Endometrial microvascular endothelial cells (primary cell): Measurements from ENCODE around the gene SLC30A9. TPM values are rescaled to one million over a fixed set of nuclear protein-coding genes. Genes with fewer than 3 reads are reported as not detected.

Source experiments
- in situ Hi-C: cut with HindIII; loops from 2 replicates; pipeline ENCODE4 v1.10.0; 2017; ENCODE audit warnings: low sequenced_read_pairs, low pct_unique_long_range_greater_than_20kb; ENCODE audit errors: inconsistent ontology term
- total RNA-seq: library from RNA; depleted of rRNA; stranded (reverse); fragments of >200 nt; gene quantifications from one replicate; pipeline ENCODE4 v1.2.3, GENCODE V29; 2015; ENCODE audit errors: inconsistent ontology term

The SLC30A9 gene
- total RNA-seq, 1 donor from 2014 or later, result 43.9 TPM

- in situ Hi-C loops, result no loop called here
These were observed 129.6 kb downstream of the SLC30A9 start for GRCh38 chr4:42119886-42120285.

- in situ Hi-C loops, result no loop called here
These were observed 131.9 kb downstream of the SLC30A9 start for GRCh38 chr4:42122237-42122636.

DNA sequence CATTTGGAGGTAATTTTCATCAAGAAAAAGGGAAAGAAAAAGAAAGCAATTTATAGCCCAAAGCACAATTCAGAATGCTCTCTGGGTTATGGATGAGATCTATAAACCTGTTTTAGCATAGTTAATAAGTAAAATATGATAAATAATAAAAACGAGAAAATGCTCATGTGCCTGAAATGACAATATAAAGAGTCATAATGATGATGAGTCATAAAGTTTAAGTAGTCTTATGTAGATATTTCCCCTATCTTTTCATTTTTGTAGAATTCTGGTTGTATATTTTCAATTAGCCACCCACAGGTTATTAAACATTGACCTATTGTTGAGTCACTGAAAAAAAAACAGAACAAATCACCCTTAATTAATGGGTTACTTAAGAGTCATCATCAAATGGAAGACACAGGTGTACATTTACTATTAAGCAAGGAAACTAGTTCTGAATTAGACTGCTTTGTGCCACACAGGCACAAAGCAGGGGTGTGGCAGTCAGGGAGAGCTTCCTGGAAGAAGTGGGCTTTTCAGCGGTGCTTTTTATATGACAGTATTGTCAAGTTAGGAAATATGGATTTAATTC lies 132.8 kb downstream of the SLC30A9 start:
- in situ Hi-C loops, result no loop called here

DNA sequence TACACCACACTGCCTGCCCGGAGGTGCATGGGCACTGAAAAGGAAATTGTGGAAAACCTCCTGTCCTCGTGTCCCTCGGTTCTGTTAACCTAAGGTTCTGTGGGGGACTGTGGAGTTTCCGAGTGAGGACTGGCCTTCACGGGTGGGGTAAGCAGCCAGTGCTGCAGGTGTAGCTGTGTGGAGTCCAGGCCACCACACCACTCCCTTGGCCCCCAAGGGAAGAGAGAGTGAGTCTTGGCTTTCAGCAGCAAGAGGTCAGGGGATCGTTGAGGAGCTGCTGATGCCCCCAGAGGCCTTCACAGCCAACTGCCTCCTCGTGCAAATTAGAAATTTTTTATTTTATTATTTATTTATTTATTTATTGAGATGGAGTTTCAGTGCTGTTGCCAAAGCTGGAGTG lies 141.8 kb downstream of the SLC30A9 start:
- in situ Hi-C loops, result no loop called here

DNA sequence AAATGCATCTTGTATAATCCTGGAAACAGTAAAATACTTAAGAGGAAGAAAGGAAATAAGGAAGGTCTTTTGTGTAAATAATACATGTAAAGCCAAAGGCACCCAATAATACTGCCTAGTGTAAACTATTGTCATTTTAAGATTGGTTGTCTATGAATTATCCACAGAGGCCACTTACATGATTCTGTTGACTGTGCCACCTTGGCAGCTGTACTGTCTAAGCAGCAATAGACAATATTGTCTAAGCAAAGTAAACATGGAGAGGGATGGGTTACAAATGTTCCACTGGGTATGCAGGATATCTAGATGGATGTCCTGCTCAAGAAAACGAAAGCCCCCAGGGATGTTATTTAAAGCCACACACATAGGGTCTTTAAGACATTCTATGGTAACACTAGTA lies 142.7 kb downstream of the SLC30A9 start:
- in situ Hi-C loops, result no loop called here

- in situ Hi-C loops, result no loop called here
These were observed 146.0 kb downstream of the SLC30A9 start for GRCh38 chr4:42136371-42136770.

Other genes starting within 250 kb of the SLC30A9 start
- gene PHOX2B, start 241.8 kb upstream of the SLC30A9 start, total RNA-seq, result not detected
- gene TMEM33, start 55.1 kb upstream of the SLC30A9 start, total RNA-seq, result 59.8 TPM
- 0.56 TPM for gene DCAF4L1, start 8.8 kb upstream of the SLC30A9 start, total RNA-seq
- gene BEND4, start 162.1 kb downstream of the SLC30A9 start, total RNA-seq, result 0.28 TPM